Gastroesophageal sphincter (tissue), 3 donors: ENCODE data around the gene CDKL1.

Experiments
- CTCF ChIP-seq, 4 experiments: fragments of 200-600 bp in 2 of 4; fragments of 450-650 bp in 2 of 4; sonication (generic) in 1 of 4; IDR thresholded peaks; one replicate each; pipeline ENCODE4 v1.5.1; 2017 to 2019; ENCODE audit warnings: antibody characterized with exemption in 4 of 4, mild to moderate bottlenecking in 2 of 4, moderate library complexity in 2 of 4
- POLR2A ChIP-seq, 2 donors: fragments of 450-650 bp; IDR thresholded peaks; one replicate each; pipeline ENCODE4 v1.6.1; 2017; ENCODE audit warnings: antibody characterized with exemption in 2 of 2, mild to moderate bottlenecking in 2 of 2, moderate library complexity in 1 of 2

- TF ChIP-seq CTCF (IDR thresholded peaks at IDR 0.05): no peak
- no peak for TF ChIP-seq POLR2A (IDR thresholded peaks at IDR 0.05)
These were observed 110.8 kb downstream of the CDKL1 start for GRCh38 chr14:50285861-50286260.
